HG03460 (cell line): ENCODE results near the gene CROCC.

ENCODE experiments used
- ATAC-seq: cut with Tn5 transposase; IDR thresholded peaks from one replicate; pipeline ENCODE4 v1.9.1; 2021; ENCODE audit not compliant: unreplicated experiment

Gene CROCC

GRCh38 chr1:17008208-17008855, 86.6 kb downstream of the CROCC start:
- no peak for ATAC-seq

- no peak for ATAC-seq
These were observed 88.0 kb downstream of the CROCC start for GRCh38 chr1:17009706-17010105.

- peak; percentile 8 for ATAC-seq
These were observed 89.3 kb downstream of the CROCC start for GRCh38 chr1:17011092-17011438.

GRCh38 chr1:17011439-17012307, 89.9 kb downstream of the CROCC start, which contains the start of gene ATP13A2:
Gene ATP13A2 (minus strand): TSS chr1:17011928. CDS start chr1:17011738, 190 bp downstream.
- ATAC-seq, result peak; percentile 86

GRCh38 chr1:17012775-17013490, 91.2 kb downstream of the CROCC start:
- ATAC-seq, result no peak

GRCh38 chr1:17013491-17014320, 92.0 kb downstream of the CROCC start:
- no peak for ATAC-seq

- no peak for ATAC-seq
These were observed 93.2 kb downstream of the CROCC start for GRCh38 chr1:17014671-17015567.

- no peak for ATAC-seq
These were observed 94.6 kb downstream of the CROCC start for GRCh38 chr1:17016317-17016661.

GRCh38 chr1:17017435-17017834, 95.7 kb downstream of the CROCC start:
- ATAC-seq, result no peak

- ATAC-seq, result peak; percentile 54
These were observed 97.1 kb downstream of the CROCC start for GRCh38 chr1:17018849-17019248.

GRCh38 chr1:17020502-17020901, 98.8 kb downstream of the CROCC start:
- ATAC-seq, result no peak

GRCh38 chr1:17021896-17022295, 100.2 kb downstream of the CROCC start:
- no peak for ATAC-seq
